ENCODE results near the gene CMBL.
"Not testable (repeated sequence)": the region's sequence is repeated elsewhere in the genome, so short reads cannot be mapped to it uniquely, and the experiment has no call there.

Gene CMBL

DNA sequence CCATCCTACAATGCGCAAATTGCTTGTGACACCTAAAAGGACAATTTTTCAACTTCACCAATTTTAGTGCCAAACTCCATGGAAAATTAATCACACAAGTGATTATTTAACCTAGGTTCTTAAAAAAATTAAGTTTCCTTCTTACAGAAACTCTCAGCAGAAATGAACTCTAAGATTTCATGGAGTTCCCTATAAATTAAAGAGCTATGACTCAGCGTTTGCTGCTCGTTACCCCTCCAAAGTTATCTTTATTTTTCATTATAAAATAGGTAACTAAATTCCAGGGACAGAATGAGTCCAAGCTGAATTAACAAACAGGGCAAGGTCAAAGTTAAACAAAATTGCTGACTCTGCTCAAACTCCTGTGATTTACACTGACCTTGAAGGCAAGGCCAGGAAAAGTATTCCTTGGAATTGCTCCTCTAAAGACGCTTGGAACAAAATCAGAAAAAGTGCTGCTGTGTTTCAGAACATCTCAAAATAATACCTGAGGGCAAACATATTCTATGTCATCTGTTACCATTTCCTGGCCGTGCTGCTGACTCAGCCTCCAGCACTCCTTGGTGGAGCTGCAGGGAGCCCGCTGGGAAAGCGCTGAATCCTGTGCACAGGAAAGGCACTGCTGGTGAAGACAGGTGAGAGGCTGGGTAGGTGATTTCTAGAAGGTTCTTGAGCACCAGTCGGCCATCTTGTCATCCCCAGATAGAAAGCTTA, 2.5 kb upstream of the CMBL start:
- DNase-seq, result no peak

DNA sequence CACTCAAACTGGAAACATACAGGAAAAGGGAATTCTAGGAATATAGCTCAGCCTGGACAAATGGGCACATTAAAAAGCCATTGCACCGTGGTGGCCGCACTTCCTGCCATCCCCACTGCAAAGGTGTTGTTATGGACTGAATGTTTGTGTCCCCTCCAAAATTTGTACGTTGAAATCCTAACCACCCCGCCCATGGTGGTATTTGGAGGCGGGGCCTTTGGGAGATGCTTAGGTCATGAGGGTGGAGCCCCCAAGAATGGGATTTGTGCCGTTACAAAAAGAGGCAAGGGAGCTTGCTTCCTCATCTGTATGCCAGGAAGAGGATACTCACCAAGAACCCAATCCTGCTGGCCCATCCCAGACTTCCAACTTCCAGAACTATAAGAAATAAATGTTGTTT, 1.1 kb upstream of the CMBL start:
- DNase-seq, result no peak

DNA sequence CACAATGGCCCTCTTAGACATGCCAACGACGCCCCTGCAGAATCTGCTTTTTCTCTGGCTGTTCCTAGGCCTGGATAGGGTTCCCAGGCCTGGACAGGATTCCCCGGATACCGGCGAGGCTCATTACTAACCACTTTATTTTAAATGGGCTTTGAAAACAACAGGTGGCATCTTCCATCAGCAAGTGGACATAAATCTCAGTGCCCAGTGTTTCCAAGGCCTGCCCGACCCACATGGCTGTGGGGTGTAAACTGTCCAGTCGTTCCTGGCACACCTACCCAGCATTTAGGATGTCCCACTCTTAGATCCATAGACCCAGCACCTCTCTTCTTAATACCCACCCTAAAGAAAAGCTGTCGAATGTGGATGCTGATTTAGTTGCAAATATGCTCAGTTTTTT, 896 bp downstream of the CMBL start:
- DNase-seq, result no peak

DNA sequence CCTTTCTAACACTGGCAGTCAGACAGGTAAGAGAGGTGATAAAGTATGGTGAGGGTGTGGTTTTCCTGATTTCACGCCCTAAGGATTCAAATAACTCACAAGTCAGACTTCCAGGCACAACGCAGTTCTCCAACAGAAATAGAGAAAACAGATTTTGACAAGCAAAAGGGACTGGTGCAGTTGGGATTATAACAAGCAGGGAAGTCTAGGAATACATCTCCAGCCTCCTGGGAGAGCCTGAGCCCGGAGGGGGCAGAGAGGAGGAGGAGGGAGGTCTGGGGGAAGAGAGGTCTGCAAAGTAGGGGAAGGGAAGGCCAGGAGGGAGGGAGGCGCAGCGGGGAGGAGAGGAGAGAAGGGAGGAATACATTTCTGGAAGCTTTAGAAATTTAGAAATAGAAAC, 1.6 kb downstream of the CMBL start:
- no peak for DNase-seq

DNA sequence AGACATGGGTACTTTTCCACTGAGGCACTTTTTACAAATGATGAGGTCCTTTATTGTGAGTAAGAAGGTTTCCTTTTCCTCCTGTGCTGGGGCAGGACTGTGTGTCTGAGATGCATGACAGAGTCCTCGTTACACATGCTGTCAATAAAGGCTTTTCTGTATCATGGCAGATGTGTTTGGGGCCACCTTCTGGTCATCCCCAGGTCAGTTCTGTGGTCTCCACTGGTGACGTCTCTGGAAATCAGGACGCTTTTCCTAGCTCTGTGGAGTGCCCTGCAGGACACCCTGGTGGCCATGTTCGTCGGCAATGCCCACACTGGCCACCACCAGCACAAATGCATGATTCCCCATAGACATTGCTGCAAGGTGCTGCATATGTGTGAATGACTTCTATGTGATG, 2.8 kb downstream of the CMBL start:
- DNase-seq, result no peak

DNA sequence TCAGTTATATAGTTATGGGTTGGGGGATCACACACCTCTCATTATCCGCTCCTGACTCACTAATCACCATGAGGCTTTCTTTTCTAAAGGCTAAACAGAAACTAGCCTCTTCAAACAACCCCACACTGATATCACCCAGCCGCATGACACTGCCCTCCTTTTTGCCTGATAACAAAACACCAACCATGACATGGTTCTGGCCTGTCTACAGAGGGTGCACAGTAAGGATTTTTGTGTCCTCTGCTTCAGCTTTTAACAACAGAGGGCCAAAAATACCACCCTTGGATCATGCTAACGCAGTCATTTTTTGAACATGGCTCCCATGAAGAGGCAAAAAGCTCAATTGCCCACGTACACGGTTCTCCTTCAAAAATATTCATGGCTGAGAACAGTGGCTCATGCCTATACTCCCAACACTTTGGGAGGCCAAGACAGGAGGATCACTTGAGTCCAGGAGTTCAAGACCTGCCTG, 4.0 kb downstream of the CMBL start:
- DNase-seq, result no peak

DNA sequence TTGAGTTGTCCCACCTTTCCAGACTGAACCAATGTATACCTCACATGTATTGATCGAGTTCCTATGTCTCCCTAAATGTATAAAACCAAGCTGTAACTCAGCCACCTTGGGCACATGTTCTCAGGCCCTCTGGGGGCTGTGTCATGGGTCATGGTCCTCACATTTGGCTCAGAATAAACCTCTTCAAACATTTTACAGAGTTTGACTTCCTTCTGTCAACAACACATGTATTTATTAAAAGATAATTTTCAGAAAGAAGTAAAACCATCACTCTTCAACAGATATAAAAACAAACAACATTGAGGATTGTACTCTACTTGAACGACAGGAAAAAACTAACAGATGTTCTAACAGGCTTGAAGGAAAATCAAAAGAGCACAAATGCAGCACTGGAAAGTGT, 4.5 kb downstream of the CMBL start:
- no peak for DNase-seq

DNA sequence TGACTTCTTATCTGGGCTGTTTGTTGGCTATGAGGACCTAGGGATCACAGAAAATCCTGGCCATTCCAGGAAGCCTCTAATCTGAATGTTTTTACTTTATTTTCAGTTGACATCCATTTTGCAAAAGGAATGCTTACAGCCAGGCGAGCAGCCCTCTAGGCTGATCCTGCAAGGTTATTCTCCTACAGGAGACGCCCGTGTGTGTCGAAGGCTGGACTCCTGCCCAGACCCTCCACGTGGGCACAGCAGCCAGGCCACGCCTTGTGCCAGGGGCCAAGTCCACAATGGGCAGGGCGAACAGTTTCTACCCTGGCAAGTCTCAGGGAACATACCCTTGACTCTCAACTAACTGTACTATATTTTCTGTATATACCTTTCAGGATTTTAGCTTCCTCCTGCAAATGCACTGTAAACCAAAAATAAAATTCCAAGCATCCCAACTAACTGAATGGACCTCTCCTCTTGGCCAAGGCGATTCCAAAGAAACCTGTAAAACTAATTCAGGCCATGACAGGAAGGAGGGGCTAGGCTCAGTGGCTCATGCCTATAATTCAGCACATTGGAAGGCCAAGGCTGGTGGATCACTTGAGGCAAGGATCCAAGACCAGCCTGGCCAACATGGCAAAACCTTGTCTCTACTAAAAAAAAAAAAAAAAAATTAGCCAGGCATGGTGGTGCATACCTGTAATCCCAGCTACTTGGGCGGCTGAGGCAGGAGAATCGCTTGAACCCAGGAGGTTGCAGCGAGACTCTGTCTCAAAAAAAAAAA, 5.7 kb downstream of the CMBL start:
- no peak for DNase-seq

DNA sequence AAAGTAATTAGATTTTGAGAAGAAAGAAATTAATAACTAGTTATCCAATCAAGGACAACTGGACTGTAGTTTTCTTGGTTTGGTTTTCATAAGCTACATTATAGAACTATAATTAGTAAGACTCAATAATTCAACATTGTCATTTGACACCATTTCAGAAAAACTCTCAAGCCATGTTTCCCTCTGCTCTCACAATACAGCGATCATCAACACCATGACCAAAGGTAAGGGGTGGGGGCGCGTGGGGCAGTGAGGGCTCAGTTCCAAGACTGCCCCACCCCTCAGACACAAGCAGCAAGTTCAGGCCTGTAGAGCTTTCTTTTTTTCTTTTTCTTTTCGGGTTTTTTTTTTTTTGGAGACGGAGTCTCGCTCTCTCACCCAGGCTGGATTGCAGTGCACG, 6.4 kb downstream of the CMBL start:
- DNase-seq, result no peak

DNA sequence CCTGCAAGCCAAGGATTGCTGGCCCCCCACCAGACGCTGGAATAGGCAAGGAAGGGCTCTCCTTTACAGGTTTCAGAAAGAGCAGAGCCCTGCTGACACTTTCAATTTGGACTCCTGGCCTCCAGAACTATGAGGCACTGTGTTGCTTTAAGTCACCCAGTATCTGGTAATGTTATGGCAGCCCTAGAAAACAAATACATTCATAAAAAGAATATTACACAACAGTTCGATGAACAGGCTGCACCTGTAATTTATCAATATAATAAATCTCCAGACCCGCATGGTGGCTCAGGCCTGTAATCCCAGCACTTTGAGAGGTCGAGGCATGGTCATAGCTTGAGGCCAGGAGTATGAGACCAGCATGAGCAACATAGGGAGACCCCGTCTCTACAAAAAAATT, 7.5 kb downstream of the CMBL start:
- no peak for DNase-seq

DNA sequence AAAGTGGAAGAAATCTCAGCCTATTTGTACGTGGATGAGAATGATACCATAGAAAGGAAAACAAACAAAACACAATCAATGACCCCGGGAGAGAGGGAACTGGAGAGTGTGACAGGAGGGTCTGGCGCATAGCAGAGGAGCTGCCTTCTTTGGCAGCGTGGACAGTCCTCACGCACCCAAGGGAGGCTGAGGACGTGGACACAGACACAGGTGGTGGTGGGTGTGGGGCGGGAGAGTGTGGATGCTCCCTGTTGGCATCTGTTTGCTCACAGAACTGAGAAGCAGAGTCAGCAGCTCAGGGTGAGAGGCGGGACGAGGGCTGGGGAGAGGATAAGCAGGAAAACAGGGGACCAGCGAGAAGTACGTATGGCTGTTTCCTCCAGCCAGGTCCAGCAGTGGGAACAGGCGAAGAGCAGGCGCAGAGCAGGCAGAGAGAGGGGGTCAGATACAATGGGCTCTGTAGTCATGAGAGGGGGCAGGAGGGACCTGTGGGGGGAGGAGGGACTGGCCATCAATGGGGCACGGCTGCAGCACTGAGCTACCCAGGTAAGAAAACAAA, 10.0 kb downstream of the CMBL start:
- no peak for DNase-seq

DNA sequence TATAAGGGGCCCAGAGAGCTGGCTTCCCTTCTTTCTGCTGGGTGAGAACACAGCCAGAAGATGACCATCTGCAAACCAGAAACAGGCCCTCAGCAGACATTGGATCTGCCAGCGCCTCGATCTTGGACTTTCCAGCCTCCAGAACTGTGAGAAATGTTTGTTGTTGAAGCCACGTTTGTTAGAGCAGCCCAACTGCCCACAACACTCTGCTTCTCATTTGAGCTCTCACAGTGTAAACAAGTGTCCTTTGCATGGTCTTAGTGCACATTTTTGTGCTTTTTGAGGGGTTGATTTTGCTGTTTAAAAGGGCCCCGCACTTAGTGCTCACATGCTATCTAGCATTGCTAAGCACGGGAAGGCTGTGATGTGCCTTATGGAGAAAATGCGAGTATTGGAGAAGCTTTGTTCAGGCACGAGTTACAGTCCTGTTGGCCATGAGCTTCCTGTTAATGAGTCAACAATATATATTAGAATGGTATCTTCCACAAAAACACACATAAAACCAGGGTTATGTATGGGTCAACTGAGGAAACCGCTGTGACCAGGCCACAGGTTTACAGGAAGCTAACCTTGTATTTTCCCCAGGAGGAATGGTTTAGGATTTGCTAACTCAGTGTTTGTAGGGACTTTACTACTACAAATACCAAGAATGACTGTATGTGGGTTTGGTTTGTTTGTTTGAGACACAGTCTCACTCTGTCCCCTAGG, 11.9 kb downstream of the CMBL start:
- DNase-seq, result no peak

DNA sequence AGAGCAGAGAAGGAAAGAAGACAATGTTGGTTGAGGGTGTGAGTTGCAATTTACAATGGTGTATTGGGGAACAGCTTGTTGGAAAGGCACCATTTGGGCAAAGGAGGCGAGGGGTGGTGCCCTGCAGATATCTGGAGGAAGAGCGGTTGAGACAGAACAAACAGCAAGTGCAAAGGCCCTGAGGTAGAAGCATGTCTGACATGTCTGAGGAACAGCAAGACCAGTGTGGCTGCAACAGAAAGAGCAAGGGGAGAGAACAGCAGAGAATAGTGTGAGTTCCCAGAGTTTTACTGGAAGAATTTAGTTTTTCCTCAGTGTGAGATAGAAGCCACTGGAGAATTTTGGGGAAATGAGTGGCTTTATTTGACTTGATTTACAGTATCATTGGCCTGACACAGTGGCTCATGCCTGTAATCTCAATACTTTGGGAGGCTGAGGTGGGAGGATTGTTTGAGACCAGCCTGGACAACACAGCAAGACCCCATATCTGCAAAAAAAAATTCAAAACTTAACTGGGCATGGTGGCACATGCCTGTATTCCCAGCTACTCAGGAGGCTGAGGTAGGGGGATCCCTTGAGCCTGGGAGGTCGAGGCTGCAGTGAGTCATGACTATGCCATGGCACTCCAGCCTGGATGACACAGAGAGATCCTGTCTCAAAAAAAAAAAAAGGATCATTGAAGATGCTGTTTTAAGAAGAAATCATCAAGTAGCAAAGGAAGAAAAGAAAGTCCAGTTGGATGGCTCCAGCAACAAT, 13.6 kb downstream of the CMBL start:
- no peak for DNase-seq

DNA sequence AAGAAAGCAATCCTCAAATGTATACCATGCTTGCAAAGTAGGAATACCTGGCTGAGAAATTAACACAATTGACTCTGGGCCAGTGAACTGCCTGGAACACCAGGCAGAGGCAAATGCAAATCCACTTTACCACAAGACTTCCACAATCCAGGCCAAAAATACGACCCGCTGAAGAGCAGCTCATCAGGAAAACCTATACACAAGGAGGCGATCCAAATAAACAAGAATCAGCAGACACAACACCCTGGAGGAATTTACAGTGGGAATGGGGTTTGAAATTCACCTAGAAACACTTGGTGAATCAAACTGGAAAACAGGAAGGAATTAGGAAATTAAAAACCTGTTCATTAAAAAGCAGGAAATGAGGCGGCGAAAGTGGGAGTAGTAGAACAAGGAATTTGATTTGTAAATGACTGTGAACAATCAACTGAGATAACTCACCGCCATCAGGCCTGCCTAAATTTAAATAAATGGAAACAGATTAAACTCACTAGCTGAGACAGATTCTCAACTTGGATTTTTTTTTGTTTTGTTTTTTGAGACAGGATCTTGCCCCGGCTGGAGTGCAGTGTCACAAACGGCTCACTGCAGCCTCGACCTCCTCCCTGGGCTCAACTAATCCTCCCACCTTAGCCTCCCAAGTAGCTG, 15.9 kb downstream of the CMBL start:
- no peak for DNase-seq

DNA sequence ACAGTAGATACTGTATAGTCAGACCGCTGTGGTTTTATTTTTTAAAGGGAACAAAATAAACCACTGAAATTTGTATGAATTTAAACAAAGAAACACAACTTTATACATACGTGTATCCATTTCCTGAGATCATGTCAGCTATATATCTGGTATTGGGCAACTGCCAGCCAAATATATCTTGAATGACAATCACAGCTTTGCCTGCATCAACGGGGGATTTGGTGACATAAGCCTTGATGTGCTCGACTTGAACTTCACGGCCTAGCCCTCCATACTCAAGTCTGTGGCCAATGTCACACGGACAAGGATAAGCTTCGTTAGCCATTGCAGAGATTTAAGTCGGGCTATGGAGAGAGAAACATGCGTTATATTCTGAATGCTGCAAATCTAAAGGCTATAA, 17.3 kb downstream of the CMBL start:
- no peak for DNase-seq

DNA sequence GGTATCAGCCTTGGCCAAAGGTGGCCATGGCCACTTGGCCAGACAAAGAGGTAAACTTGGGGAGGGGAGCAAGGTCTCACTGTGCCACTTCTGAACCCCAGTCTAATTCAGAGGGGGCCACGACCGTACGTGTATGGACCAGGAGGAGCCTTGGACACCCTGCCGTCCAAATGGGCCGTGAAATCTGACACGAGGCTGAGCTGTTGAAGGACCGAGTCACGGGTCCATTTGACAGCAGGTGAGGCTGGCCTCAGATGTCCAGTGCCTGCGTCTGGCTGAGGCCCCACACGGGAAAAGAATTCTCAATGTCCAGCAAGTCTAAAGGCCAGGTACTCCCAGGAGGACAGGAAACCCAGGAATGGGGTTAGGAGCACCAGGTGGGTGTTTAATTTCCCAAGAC, 17.7 kb downstream of the CMBL start:
- DNase-seq, result no peak

DNA sequence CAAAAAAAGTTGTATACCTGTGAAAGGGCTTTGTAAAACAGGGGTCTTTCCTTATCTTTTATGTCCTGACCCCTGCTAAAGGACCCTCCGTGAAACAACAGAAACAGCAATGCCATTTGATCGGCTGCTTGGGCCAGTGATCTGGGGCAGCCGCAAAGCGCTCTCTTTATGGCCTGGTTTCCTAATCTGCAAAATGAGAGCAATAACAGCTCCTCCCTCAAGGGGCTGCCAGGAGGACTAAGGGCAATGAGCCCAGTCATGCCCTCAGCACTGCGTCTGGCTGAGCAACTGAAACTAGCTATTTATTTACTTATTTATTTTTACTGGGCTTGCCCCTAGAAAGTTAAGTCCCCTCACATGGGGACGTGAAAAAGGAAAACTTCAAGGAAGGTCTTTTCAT, 18.3 kb downstream of the CMBL start:
- no peak for DNase-seq

DNA sequence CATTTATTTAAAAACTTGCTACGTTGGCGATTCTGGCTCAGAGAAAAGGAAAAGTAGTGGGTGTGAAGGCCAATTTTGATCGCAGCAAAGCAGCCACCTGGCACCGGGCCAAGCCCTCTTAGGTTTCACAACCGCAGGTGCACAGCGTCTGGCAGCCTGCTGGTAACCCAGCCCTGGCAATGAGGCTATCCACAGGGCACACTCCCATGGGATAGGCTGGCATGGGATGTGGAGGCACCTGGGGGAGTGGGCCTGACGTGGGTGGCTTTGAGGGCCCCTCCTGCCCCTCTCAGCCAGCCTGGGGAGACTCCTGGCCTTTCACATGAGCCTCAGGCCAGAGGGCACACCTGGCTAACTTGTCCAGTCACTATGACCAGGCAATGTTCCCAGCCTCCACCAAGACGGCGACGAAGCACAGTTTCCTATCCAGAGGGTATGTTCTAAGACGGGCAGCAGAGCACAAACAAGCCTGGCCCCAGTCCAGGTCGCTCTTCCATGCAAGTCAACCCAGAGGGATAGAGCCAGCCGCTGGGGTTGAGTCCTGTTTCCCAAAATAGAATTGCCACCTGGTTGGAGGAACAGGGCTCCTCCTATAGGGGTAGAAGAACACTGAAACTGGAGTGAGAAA, 19.0 kb downstream of the CMBL start:
- peak; percentile 44 for DNase-seq

DNA sequence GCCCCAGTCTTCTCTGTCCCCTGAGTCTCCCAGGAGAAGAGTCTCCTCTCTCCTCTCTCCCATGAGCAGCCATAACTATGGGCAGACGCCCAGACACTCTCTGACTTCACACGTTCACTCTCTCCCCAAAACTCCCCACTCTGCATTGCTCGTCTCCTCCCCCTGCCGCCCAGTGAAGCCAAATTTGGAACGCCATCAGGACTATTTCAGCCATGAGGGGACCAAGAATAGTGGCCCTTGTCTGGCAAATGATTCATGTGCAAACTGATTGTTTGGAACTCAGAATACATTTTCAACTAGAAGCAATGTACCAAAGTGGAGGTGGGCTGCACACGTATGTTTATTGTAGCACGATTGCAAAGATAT, 20.9 kb downstream of the CMBL start:
- DNase-seq, result no peak

DNA sequence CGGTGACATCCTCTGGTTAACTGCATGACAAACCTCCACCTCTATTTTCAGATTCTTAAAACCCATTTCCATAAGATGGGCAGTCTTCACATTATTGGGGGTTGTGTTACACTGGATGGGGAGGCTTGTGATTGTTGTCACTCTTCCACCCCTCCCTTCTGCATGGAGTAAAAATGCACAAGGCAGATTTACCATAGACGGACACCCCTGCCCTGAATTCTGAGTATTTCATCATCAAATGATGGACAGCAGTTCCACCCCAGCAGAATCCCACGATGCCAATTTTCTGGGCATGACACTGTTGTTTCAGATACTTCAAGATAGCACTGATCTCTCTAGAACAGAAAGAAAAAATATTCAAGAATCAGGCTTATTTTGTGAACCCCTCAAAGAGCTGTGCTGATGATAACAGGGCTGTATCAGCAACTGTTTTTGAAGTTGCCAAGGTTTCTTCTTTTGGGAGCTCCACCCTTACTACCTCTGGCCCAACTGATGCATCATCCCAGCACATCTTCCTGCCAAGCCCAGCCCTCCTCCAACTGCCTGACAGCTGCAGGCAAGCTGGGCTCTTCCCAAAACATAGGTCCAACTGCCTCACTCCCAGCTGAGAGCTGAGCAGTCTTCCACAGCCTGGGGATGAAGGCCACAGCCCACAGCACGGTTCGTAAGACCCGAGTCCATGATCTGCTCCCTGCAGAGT, 21.4 kb downstream of the CMBL start:
- no peak for DNase-seq

DNA sequence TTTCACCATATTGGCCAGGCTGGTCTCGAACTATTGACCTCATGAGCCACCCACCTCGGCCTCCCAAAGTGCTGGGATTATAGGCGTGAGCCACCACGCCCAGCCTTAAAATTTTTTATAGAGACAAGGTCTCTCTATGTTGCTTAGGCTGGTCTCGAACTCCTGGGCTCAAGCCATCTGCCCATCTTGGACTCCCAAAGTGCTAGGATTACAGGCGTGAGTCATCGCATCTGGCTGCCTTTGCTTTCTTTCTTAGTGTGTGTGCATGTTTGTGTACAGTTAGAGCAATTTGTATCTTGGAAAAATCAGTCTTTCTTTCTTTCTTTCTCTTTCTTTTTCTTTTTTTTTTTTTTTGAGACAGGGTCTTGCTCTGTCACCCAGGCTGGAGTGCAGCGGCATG, 22.3 kb downstream of the CMBL start:
- DNase-seq, result not testable (repeated sequence)

All from activated gamma-delta T cell treated with Interleukin-2 at 50 U/mL for 16 hours (primary cell).